Stimulated activated CD4-positive, alpha-beta T cell treated with anti-CD3 and anti-CD28 coated beads, Interleukin-15, amount 100 ng/mL, for 1 hour (primary cell): Measurements from ENCODE around the gene ENKUR.
"Not testable (repeated sequence)": the region's sequence is repeated elsewhere in the genome, so short reads cannot be mapped to it uniquely, and the experiment has no call there.

Experiments used
- DNase-seq, 2 donors: peaks; one replicate each; pipeline ENCODE4 v3.0.0-alpha.2; 2020; ENCODE audit warnings: low read depth in 1 of 2, low spot score in 1 of 2

The ENKUR gene

GRCh38 chr10:25024528-25024927 lies 8.6 kb upstream of the ENKUR start:
- no peak for DNase-seq

GRCh38 chr10:25023278-25023677 lies 7.3 kb upstream of the ENKUR start:
- DNase-seq: no peak

- DNase-seq: no peak
Observed at GRCh38 chr10:25018703-25019102, 2.7 kb upstream of the ENKUR start.

- no peak for DNase-seq
Observed at GRCh38 chr10:25017661-25018060, 1.7 kb upstream of the ENKUR start.

GRCh38 chr10:25017154-25017590 lies 1.2 kb upstream of the ENKUR start:
- no peak for DNase-seq

- peak; percentile 93 to 94 for DNase-seq
Observed at GRCh38 chr10:25016376-25017153, 607 bp upstream of the ENKUR start, which contains the start of gene THNSL1. Gene THNSL1, plus strand, starts transcription at chr10:25016612. Its CDS starts 6,612 bp downstream, at chr10:25023224.

GRCh38 chr10:25014579-25014978 lies 1.4 kb downstream of the ENKUR start:
- DNase-seq: no peak

GRCh38 chr10:25011591-25011990 lies 4.4 kb downstream of the ENKUR start:
- DNase-seq: not testable (repeated sequence)

- no peak for DNase-seq
Observed at GRCh38 chr10:24998044-24998443, 17.9 kb downstream of the ENKUR start.

- no peak for DNase-seq
Observed at GRCh38 chr10:24995072-24995471, 20.9 kb downstream of the ENKUR start.

- no peak for DNase-seq
Observed at GRCh38 chr10:24993237-24993958, 22.6 kb downstream of the ENKUR start.

GRCh38 chr10:24992512-24993133 lies 23.3 kb downstream of the ENKUR start:
- DNase-seq: no peak

- no peak for DNase-seq
Observed at GRCh38 chr10:24991298-24991697, 24.7 kb downstream of the ENKUR start.

GRCh38 chr10:24989867-24990266 lies 26.1 kb downstream of the ENKUR start:
- no peak for DNase-seq

GRCh38 chr10:24988831-24989640 lies 26.9 kb downstream of the ENKUR start:
- DNase-seq: no peak

GRCh38 chr10:24984906-24985305 lies 31.1 kb downstream of the ENKUR start:
- no peak for DNase-seq

GRCh38 chr10:24983946-24984345 lies 32.0 kb downstream of the ENKUR start:
- DNase-seq: no peak

- no peak for DNase-seq
Observed at GRCh38 chr10:24983130-24983529, 32.8 kb downstream of the ENKUR start.

- no peak for DNase-seq
Observed at GRCh38 chr10:24982319-24983112, 33.4 kb downstream of the ENKUR start.

- no peak for DNase-seq
Observed at GRCh38 chr10:24981161-24981710, 34.7 kb downstream of the ENKUR start.
